ENCODE measurements around the gene TPST1.

Gene TPST1

GRCh38 chr7:66238773-66239466 is 33.8 kb downstream of the TPST1 start:
- DNase-seq (ENCODE audit: low read depth in 2 of 2) = no peak

- DNase-seq (ENCODE audit: low read depth in 2 of 2) = no peak
These were observed 34.3 kb downstream of the TPST1 start for GRCh38 chr7:66239467-66239856.

GRCh38 chr7:66245008-66245407 is 39.9 kb downstream of the TPST1 start:
- no peak for DNase-seq (ENCODE audit: low read depth in 2 of 2)

GRCh38 chr7:66246554-66247171 is 41.5 kb downstream of the TPST1 start:
- no peak for DNase-seq (ENCODE audit: low read depth in 2 of 2)

GRCh38 chr7:66247380-66248078 is 42.4 kb downstream of the TPST1 start:
- DNase-seq (ENCODE audit: low read depth in 2 of 2) = no peak

GRCh38 chr7:66250711-66251110 is 45.6 kb downstream of the TPST1 start:
- no peak for DNase-seq (ENCODE audit: low read depth in 2 of 2)

GRCh38 chr7:66255534-66256100 is 50.5 kb downstream of the TPST1 start:
- no peak for DNase-seq (ENCODE audit: low read depth in 2 of 2)

- no peak for DNase-seq (ENCODE audit: low read depth in 2 of 2)
These were observed 51.1 kb downstream of the TPST1 start for GRCh38 chr7:66256281-66256680.

GRCh38 chr7:66257481-66257880 is 52.3 kb downstream of the TPST1 start:
- DNase-seq (ENCODE audit: low read depth in 2 of 2) = no peak

GRCh38 chr7:66258409-66258808 is 53.3 kb downstream of the TPST1 start:
- DNase-seq (ENCODE audit: low read depth in 2 of 2) = no peak

- DNase-seq (ENCODE audit: low read depth in 2 of 2) = no peak
These were observed 56.8 kb downstream of the TPST1 start for GRCh38 chr7:66261941-66262340.

- DNase-seq (ENCODE audit: low read depth in 2 of 2) = no peak
These were observed 58.8 kb downstream of the TPST1 start for GRCh38 chr7:66263936-66264335.

GRCh38 chr7:66265566-66265965 is 60.4 kb downstream of the TPST1 start:
- DNase-seq (ENCODE audit: low read depth in 2 of 2) = no peak

- DNase-seq (ENCODE audit: low read depth in 2 of 2) = no peak
These were observed 62.1 kb downstream of the TPST1 start for GRCh38 chr7:66267249-66267648.

- no peak for DNase-seq (ENCODE audit: low read depth in 2 of 2)
These were observed 64.8 kb downstream of the TPST1 start for GRCh38 chr7:66269978-66270377.

- no peak for DNase-seq (ENCODE audit: low read depth in 2 of 2)
These were observed 67.2 kb downstream of the TPST1 start for GRCh38 chr7:66272321-66272720.

- no peak for DNase-seq (ENCODE audit: low read depth in 2 of 2)
These were observed 71.2 kb downstream of the TPST1 start for GRCh38 chr7:66276363-66276762.

- DNase-seq (ENCODE audit: low read depth in 2 of 2) = no peak
These were observed 72.4 kb downstream of the TPST1 start for GRCh38 chr7:66277492-66277891.

- DNase-seq (ENCODE audit: low read depth in 2 of 2) = no peak
These were observed 74.8 kb downstream of the TPST1 start for GRCh38 chr7:66279912-66280311.

GRCh38 chr7:66281678-66282590 is 76.8 kb downstream of the TPST1 start:
- DNase-seq (ENCODE audit: low read depth in 2 of 2) = no peak

GRCh38 chr7:66282591-66282935 is 77.4 kb downstream of the TPST1 start:
- no peak for DNase-seq (ENCODE audit: low read depth in 2 of 2)

Data from stimulated activated CD4-positive, alpha-beta T cell treated with anti-CD3 and anti-CD28 coated beads, Interleukin-1b, Interleukin-23, amount 100 ng/mL, for 1 hour (primary cell).